LNCaP clone FGC (cell line): ENCODE measurements around the gene CLRN3.

Experiments used
- DNase-seq: peaks from one replicate; pipeline ENCODE4 v3.0.0-alpha.2; 2011; ENCODE audit warnings: low read depth
- H3K4me3 ChIP-seq: 2 replicates; pipeline ENCODE4 v1.5.1; 2011; ENCODE audit warnings: mild to moderate bottlenecking, low read depth, low read length, control low read depth
- TF ChIP-seq, protein P1 (sequence below): IDR thresholded peaks from 2 replicates; pipeline ENCODE4 v1.5.1; 2012; ENCODE audit warnings: mild to moderate bottlenecking; ENCODE audit not compliant: control insufficient read depth, insufficient read depth; ENCODE audit errors: extremely low read depth

CLRN3 gene

DNA sequence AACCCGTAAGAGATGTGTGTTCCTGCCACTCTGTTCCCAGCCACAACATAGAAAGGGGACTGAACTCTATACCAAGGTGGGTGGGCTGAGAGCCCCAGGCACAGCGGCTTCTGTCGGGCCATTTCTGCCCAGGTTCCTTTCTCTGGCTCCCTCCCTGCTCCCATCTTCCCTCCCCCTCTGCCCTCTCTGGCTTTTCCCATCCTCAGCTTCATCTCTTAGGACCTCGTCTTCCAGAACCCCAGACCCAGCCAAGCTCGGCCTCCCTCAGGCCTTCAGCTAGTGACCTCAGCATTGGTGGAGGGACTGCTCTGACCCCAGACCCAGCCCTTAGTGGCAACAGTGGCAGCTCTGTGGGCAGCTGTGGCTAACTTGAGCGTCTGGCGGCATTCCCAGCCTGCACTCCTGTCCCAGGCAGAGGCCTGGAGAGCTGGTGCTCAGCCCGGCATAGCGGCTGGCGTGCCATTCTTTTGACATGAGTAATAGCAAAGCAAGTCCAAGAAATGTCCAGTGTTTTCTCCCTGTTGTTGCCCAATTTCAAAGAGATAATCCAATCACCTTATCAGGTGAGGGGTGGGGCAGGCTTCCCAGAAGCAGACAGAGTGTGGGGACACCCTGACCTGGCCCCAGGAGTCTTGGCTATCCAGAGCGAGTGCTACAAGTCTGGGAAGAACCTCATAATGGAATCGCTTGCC is 30.1 kb upstream of the CLRN3 start:
- no peak for DNase-seq
- TF ChIP-seq, protein P1, sequence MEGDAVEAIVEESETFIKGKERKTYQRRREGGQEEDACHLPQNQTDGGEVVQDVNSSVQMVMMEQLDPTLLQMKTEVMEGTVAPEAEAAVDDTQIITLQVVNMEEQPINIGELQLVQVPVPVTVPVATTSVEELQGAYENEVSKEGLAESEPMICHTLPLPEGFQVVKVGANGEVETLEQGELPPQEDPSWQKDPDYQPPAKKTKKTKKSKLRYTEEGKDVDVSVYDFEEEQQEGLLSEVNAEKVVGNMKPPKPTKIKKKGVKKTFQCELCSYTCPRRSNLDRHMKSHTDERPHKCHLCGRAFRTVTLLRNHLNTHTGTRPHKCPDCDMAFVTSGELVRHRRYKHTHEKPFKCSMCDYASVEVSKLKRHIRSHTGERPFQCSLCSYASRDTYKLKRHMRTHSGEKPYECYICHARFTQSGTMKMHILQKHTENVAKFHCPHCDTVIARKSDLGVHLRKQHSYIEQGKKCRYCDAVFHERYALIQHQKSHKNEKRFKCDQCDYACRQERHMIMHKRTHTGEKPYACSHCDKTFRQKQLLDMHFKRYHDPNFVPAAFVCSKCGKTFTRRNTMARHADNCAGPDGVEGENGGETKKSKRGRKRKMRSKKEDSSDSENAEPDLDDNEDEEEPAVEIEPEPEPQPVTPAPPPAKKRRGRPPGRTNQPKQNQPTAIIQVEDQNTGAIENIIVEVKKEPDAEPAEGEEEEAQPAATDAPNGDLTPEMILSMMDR, result no peak

DNA sequence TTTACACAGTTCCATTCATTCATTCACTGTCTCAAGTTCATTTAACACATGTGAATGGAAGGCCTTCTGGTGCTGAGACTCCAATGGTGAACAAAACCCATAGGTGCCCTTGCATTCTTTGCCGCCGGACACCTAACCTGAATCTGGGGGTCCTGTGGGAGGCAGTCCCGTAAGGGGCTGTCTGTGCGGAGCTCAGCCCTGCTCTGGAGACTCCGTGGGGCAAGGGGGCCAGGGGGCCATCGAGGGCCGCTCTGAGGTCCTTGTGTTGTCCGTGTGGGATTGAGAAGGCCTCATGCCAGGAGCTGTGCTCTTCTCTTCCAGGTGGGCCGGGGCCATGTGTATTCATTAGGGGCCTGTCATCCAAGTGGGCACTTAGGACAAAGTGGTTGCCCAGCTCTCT is 29.5 kb upstream of the CLRN3 start:
- H3K4me3 ChIP-seq, result no peak overlapping the region
- TF ChIP-seq, protein P1, result no peak
- no peak for DNase-seq

More for the DNA sequence above, 30.1 kb upstream of the CLRN3 start:
- no peak overlapping the region for H3K4me3 ChIP-seq

DNA sequence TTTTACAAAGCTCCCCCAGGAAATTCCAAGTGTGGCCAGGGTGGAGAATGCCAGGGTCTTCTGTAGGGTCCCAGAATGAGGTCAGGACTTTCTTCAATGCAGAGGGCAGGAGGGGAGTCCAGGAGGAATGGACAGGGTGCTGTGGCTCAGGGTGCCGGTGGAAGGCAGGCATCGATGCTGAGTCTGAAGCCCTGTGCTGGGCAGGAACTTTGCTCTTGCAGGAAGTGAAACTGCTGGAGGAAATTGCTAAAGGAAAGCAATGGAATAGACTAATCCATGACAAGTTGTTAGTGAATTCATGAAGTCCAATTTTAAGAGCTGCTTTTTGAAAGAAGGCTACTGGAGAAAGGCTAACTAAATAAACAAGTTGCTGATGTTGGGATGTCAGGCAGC is 29.0 kb upstream of the CLRN3 start:
- TF ChIP-seq, protein P1, result no peak
- DNase-seq, result no peak
- no peak overlapping the region for H3K4me3 ChIP-seq

DNA sequence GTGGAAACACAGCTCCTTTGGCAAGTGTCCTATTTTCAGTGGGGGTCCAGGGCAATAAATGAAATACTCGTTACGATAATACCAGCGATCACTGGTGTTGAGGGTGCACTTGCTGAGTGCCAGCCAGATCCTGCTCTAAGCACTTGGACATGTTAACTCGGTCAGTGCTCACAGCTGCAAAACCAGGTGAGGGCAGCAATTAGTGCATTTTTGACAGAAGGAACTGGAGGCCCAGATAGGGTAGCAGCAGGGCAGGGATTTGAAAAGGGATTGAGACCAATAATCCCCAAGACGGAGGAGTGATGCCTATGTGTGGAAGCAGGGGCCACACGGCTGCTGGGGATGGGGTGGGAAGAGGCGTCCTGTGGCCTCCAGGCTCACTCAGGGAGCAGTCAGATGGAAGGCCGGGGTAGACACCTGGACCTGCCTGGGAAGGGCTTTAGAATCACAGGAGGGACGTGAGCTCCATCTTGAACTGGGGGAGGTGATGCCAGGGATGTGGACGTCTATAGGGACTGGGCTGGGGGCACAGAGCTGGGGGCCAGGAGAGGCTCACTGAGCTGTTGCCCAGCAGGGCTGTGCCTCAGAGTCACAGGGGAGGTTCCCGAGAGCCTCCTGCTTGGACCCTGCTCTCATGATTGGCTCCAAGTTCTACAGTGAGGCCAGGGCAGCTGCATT is 28.5 kb upstream of the CLRN3 start:
- TF ChIP-seq, protein P1, result no peak
- no peak for DNase-seq

DNA sequence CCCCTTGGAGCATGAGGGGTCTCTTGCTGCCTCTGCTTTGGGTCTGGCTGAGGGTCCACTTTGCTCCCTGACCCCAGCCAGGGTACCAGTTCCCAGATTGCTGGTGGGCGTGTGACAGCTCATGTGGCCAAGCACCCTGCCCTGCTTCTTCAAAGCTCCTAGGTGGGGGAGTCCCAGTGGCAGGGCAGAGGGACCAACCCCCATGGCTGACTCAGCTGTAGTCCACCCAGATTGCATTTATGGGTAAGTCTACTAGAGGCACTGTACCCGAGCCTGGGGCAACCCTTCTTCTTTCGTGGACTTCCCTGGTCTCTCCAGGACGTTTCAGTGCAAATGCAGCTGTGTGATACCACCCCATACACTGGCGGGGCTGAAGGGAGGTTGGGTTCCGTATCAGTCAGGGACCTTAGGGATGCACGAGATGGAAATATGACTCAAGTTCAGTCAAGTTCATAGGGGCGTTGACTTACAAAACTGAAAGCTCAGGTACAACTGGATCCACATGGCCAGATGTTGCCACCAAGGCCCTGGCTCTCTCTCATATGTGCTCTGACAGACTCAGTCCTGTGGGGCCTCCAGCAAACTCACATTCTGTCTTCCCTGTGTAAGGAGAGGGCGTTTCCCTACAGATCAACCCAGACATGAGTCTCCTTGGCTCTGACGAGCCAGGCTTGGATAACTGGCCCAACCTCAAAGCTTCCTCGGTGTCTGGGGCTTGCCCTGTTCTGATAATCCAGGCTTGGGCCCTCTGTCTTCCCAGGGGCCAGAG is 27.7 kb upstream of the CLRN3 start:
- DNase-seq, result no peak
- TF ChIP-seq, protein P1, result no peak
- H3K4me3 ChIP-seq, result no peak overlapping the region

More for the DNA sequence above, 28.5 kb upstream of the CLRN3 start:
- H3K4me3 ChIP-seq, result no peak overlapping the region

DNA sequence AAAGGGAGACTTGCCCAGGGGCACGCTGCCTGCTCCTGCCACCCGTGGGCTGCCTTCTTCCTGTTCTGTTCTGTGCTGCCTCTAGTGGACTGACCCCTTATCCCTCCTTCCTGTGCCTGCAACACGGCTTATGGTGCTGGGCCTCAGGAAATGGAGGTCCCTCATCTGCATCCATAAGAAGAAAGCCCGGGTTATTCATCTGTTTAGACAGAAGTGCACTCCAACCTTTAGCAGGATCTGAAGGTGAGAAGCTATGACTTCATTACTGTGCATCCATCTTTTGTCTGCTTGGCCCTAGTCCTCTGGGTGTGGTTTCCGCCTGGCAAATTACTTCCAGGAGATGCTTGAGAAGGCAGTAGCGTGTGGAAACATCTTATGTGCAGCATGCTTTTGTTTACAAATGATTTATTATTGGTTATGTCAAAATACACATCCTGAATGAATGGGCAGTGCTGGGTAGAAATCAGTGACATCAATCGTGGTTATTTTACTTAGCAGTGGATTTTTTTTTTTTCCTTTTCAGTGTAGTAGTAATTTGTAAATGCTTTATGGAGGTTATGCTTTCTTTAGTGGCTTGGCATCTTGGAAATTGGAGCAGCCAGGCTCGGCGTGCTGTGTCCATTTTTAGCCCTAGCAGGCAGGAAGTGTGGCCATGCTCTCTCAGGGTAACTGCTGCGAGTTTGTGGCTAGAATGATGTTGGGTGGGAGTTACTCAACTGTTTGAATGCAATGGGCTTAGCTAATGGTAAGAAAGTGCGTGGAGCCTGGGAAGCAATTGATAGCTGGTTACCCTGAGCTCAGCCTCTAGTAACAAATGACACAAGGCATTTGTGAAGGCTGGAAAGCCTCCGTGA is 26.9 kb upstream of the CLRN3 start:
- DNase-seq, result no peak

More for the DNA sequence above, 26.9 kb upstream of the CLRN3 start:
- TF ChIP-seq, protein P1, result no peak
- no peak overlapping the region for H3K4me3 ChIP-seq
